Measurements from ENCODE around the gene B3GNT4.
"Not testable (repeated sequence)": the region's sequence is repeated elsewhere in the genome, so short reads cannot be mapped to it uniquely, and the experiment has no call there.

B3GNT4 gene

DNA sequence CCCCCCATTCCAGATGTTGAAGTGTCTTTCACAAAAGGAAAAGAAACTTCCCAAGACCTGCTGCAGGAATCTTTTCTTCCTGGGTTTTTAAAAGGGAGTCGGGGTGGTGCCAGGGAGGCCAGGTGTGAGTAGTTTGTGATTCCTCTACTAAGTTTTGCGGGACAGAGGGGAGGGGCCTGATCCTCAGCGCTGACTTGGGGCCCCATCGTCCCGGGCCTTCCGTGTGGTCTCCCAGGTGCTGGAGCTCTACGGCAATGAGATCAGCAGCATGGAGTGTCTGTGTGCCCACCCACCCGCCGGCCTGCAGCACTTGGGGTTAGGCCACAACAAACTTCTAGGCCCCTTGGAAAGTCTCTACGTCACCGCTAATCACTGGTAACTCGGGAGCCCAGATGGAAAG lies 16.0 kb upstream of the B3GNT4 start:
- no peak for DNase-seq (ENCODE audit: low read depth, low spot score)

GRCh38 chr12:122189626-122190475 lies 13.7 kb upstream of the B3GNT4 start:
- no peak for DNase-seq (ENCODE audit: low read depth, low spot score)

- no peak for DNase-seq (ENCODE audit: low read depth, low spot score)
These were observed 12.5 kb upstream of the B3GNT4 start for GRCh38 chr12:122190842-122191668.

DNA sequence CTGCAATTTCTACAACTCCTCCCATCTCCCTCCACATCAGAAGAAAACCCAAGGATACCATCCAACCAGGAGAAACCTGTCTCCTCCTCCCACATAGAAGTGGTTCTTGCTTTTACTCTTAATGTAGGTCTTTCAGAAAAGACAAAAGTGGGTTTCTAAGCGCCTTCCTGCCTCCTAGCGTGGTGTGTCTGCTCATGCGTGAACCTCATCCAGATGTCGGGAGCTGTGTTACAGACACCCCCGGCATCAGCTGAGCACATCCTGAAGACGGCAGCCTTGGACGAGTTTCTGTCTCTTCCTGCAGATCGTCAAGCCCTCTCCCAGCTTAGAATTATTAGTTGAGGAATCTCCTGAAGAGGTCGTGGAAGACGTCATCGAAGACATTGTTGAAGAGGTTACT lies 11.1 kb upstream of the B3GNT4 start:
- DNase-seq (ENCODE audit: low read depth, low spot score) = no peak

GRCh38 chr12:122194804-122195203 lies 8.7 kb upstream of the B3GNT4 start:
- no peak for DNase-seq (ENCODE audit: low read depth, low spot score)

GRCh38 chr12:122195405-122195804 lies 8.1 kb upstream of the B3GNT4 start:
- no peak for DNase-seq (ENCODE audit: low read depth, low spot score)

DNA sequence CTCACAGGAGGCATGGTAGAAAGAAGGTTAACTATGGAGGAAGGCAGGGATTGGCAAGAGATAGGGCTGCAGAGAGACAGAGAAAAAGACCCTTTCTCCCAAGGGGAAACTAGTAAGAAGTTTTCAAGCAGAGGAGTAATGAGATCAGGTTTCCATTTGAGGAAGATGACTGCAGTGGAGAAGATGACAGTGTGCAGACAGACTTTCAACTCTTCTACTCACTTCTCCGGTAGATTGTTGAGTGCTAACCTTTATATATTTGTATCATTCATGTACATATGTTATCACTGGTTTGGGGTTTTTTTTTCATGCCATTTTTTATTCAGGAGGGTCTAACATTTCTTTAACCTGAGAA lies 5.9 kb upstream of the B3GNT4 start:
- DNase-seq (ENCODE audit: low read depth, low spot score) = no peak

DNA sequence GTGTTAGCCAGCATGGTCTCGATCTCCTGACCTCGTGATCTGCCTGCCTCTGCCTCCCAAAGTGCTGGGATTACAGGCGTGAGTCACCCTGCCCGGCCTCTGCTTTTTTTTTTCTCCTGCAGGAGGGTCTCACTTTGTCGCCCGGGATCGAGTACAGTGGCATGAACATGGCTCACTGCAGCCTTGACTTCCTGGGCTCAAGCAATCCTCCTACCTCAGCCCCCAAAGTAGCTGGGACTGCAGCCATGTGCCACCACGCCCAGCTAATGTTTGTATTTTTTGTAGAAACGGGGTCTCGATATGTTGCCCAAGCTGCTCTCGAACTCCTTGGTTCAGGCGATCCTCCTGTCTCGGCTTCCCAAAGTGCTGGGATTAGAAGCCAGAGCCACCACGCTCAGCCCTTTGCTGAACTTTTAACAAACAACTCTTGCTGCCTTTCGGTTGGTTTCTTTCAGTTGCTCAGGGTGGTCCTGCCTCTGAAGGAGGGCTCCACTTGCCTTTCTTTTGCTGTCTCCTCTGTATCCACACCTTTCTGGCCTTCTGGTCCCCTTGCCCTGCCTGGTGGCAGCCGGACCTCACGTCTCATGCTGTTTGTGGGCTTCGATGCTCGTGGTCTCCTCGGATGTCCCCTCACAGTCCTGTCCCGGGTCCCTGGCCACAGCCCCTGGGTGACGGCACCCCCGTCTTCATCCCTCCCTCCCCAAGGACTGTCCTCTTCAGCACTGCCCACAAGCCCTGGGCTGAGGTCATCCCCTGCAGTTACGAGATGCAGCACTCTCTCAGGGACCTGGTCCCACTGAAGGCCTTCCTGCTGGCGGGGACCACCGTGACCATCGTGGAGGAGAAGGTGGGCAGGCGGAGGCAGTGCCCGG lies 3.8 kb upstream of the B3GNT4 start:
- no peak for DNase-seq (ENCODE audit: low read depth, low spot score)

DNA sequence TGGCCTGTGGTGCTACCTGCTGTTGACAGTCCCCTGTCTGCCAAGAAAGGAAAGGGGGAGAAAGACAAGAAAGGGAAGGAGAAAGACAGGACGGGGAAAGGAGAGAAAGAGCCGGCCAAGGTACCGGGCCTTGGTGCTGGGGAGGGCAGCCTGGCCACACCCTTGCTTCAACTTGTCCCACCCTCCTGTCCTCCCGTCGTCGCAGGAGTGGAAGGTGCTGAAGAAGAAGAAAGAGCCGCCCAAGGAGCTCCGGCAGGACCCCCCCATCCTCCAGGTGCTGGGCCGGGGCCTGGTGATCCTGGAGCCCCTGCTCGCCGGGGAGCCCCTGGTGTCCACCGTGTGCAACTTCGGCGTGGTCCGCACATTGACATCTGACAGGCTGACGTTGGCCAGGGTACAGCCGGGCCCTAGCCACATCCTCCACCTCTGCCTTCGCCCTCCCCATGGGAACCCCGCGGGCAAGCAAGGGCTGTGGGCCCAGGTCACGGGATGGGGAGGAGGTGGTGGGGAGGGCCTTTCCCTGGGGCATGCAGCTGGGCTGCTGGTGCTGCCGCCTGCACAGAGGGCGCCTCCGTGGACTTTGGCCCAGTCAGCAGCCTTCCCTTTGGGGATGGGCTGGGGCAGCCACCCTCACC lies 2.9 kb upstream of the B3GNT4 start:
- no peak for DNase-seq (ENCODE audit: low read depth, low spot score)

GRCh38 chr12:122201381-122201780 lies 2.1 kb upstream of the B3GNT4 start:
- no peak for DNase-seq (ENCODE audit: low read depth, low spot score)

- DNase-seq (ENCODE audit: low read depth, low spot score) = no peak
These were observed 1.5 kb upstream of the B3GNT4 start for GRCh38 chr12:122202017-122202416.

- not testable (repeated sequence) for DNase-seq (ENCODE audit: low read depth, low spot score)
These were observed 698 bp upstream of the B3GNT4 start for GRCh38 chr12:122202811-122203210.

- DNase-seq (ENCODE audit: low read depth, low spot score) = no peak
These were observed 901 bp downstream of the B3GNT4 start for GRCh38 chr12:122204167-122205052.

DNA sequence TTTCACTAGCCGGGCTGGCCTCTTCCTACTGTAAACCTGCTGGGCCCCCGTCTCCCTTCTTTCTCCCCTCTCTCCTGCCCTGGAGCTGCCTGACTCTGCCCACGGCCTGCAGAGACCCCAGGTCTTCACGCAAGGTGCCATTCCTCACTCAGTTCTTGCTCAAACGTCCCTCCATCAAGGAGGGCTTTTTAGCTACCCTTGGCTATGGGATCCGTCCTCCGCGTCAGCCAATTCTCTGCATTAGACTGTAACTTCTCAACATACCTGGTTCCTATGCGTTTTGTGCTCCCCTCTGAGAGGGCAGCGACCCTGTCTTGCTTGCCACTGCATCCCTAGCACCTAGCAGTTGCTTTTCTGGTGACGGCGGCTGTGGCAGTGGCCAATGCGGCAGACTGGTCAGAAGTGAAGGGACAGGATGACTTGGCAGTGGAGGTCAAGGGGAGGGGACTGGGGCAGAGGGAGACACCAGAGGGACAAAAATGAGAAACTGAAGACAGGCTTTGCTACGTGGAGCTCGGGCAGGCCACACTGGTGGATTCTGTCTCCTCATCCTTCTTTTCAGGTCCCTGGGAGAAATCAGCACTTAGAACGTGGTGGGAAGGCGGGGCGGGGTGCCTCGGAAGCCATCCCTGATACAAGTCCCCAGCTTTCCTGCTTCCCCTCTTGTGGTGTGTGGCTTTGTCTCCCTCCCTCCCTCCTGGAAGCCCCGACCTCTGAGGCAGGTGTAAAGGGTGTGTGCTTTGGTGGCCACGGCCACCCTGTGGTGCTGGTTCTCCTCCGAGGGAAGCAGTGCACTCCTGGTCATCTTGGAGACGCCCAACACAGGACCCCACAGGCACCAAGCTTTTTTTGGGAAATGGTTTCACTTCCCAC lies 1.8 kb downstream of the B3GNT4 start:
- DNase-seq (ENCODE audit: low read depth, low spot score) = no peak

DNA sequence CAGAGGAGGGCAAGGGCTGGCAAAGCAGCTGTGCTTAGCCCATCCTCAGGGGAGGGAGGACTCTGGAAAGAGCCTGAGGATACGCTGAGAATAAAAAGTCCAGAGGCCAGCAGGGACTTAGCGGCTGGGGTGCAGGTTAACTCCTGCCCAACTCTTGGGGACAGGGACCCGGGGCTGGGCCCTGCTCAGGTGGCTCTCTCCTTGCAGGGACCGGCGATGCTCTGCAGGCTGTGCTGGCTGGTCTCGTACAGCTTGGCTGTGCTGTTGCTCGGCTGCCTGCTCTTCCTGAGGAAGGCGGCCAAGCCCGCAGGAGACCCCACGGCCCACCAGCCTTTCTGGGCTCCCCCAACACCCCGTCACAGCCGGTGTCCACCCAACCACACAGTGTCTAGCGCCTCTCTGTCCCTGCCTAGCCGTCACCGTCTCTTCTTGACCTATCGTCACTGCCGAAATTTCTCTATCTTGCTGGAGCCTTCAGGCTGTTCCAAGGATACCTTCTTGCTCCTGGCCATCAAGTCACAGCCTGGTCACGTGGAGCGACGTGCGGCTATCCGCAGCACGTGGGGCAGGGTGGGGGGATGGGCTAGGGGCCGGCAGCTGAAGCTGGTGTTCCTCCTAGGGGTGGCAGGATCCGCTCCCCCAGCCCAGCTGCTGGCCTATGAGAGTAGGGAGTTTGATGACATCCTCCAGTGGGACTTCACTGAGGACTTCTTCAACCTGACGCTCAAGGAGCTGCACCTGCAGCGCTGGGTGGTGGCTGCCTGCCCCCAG lies 2.8 kb downstream of the B3GNT4 start:
- DNase-seq (ENCODE audit: low read depth, low spot score) = no peak

DNA sequence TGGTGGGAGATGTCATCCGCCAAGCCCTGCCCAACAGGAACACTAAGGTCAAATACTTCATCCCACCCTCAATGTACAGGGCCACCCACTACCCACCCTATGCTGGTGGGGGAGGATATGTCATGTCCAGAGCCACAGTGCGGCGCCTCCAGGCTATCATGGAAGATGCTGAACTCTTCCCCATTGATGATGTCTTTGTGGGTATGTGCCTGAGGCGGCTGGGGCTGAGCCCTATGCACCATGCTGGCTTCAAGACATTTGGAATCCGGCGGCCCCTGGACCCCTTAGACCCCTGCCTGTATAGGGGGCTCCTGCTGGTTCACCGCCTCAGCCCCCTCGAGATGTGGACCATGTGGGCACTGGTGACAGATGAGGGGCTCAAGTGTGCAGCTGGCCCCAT lies 3.5 kb downstream of the B3GNT4 start:
- DNase-seq (ENCODE audit: low read depth, low spot score) = no peak

- DNase-seq (ENCODE audit: low read depth, low spot score) = no peak
These were observed 3.9 kb downstream of the B3GNT4 start for GRCh38 chr12:122207391-122207790.

DNA sequence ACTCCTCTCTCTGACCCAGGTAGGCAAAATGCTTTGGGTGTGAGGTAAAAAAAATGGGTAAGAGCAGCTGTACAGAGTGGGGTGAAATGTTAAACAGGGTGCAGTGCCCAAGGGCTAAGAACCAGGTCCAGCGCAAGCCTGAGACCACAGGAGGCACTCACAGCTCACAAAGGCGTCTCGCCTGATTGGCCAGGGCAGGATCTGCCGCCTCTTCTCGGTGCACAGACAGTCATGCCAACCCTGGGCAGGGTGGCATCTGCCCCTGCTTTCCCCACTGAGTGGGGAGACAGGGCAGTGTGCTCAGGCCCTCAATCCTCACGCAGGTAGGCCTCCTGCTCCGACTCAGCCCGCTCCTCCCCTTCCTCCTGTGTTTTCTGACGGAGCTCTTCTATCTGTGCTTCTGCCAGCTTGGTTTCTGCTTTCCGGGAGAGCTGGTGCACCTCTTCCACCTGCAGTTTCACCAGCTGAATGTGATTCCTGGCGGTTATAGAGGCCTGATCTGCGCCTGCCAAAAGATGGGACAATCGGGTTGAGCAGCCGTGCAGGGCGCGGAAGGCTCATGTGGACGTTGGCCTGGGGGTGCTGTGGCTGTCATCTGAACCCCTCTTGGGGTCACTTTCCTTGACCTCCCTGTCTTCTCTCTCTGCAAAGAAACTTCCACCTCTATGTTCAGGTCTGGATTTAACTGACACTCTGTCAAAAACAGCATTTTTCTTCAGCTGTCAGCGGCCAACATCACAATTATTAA lies 4.7 kb downstream of the B3GNT4 start:
- DNase-seq (ENCODE audit: low read depth, low spot score) = no peak

Measured in iPS DF 19.7 (cell line).